ENCODE results near the gene THSD4. TPM values are rescaled to one million over a fixed set of nuclear protein-coding genes. Genes with fewer than 3 reads are reported as not detected.

THSD4 gene
- total RNA-seq, 1 donor from 2014 or later: not detected

GRCh38 chr15:71106802-71107500, 8.3 kb upstream of the THSD4 start:
- H3K27me3 Mint-ChIP-seq (ENCODE audit: low read depth): no peaks in the 10 kb centered on the region

GRCh38 chr15:71107501-71107815, 7.8 kb upstream of the THSD4 start:
- no peaks in the 10 kb centered on the region for H3K36me3 Mint-ChIP-seq (ENCODE audit: low read depth)
- H3K27me3 Mint-ChIP-seq (ENCODE audit: low read depth): no peaks in the 10 kb centered on the region
- H3K27ac Mint-ChIP-seq: no peak overlapping the region
- DNase-seq (ENCODE audit: low spot score): no peak
- peaks cover 3% of the 10 kb centered on the region for H3K4me1 Mint-ChIP-seq (ENCODE audit: low read depth)
- intact Hi-C loops (cut with micrococcal nuclease): no loop called here
- no peak overlapping the region for H3K4me3 Mint-ChIP-seq (ENCODE audit: low read depth)
- H3K9me3 Mint-ChIP-seq: no peaks in the 10 kb centered on the region

More at GRCh38 chr15:71106802-71107500, 8.3 kb upstream of the THSD4 start:
- Mint-ChIP-seq H3K9me3 (no peaks in the 10 kb centered on the region), H3K4me3 (ENCODE audit: low read depth) (no peak overlapping the region), H3K36me3 (ENCODE audit: low read depth) (no peaks in the 10 kb centered on the region), H3K4me1 (ENCODE audit: low read depth) (peaks cover 3% of the 10 kb centered on the region), H3K27ac (no peak overlapping the region)
- intact Hi-C loops (cut with micrococcal nuclease): no loop called here
- no peak for DNase-seq (ENCODE audit: low spot score)

- intact Hi-C loops (cut with micrococcal nuclease): no loop called here
- H3K27ac Mint-ChIP-seq: no peak overlapping the region
- no peaks in the 10 kb centered on the region for H3K36me3 Mint-ChIP-seq (ENCODE audit: low read depth)
Measured at GRCh38 chr15:71109130-71109529, 6.1 kb upstream of the THSD4 start.

GRCh38 chr15:71109905-71110304, 5.4 kb upstream of the THSD4 start:
- no peaks in the 10 kb centered on the region for H3K36me3 Mint-ChIP-seq (ENCODE audit: low read depth)
- intact Hi-C loops (cut with micrococcal nuclease): no loop called here

More at GRCh38 chr15:71109130-71109529, 6.1 kb upstream of the THSD4 start:
- no peak for DNase-seq (ENCODE audit: low spot score)
- Mint-ChIP-seq H3K4me3 (ENCODE audit: low read depth) (no peak overlapping the region), H3K4me1 (ENCODE audit: low read depth) (peaks cover 3% of the 10 kb centered on the region), H3K9me3 (no peaks in the 10 kb centered on the region), H3K27me3 (ENCODE audit: low read depth) (no peaks in the 10 kb centered on the region)

GRCh38 chr15:71110405-71111180, 4.7 kb upstream of the THSD4 start:
- H3K4me1 Mint-ChIP-seq (ENCODE audit: low read depth): peaks cover 8% of the 10 kb centered on the region
- no peak overlapping the region for H3K4me3 Mint-ChIP-seq (ENCODE audit: low read depth)
- DNase-seq (ENCODE audit: low spot score): no peak
- no peaks in the 10 kb centered on the region for H3K9me3 Mint-ChIP-seq
- peaks cover 7% of the 10 kb centered on the region for H3K27me3 Mint-ChIP-seq (ENCODE audit: low read depth)
- H3K36me3 Mint-ChIP-seq (ENCODE audit: low read depth): no peaks in the 10 kb centered on the region
- H3K27ac Mint-ChIP-seq: no peak overlapping the region
- intact Hi-C loops (cut with micrococcal nuclease): no loop called here

More at GRCh38 chr15:71109905-71110304, 5.4 kb upstream of the THSD4 start:
- H3K27ac Mint-ChIP-seq: no peak overlapping the region
- no peak overlapping the region for H3K4me3 Mint-ChIP-seq (ENCODE audit: low read depth)
- no peak for DNase-seq (ENCODE audit: low spot score)
- H3K27me3 Mint-ChIP-seq (ENCODE audit: low read depth): peaks cover 2% of the 10 kb centered on the region
- H3K9me3 Mint-ChIP-seq: no peaks in the 10 kb centered on the region
- H3K4me1 Mint-ChIP-seq (ENCODE audit: low read depth): peaks cover 5% of the 10 kb centered on the region

GRCh38 chr15:71111181-71111565, 4.1 kb upstream of the THSD4 start:
- intact Hi-C loops (cut with micrococcal nuclease): no loop called here
- H3K4me1 Mint-ChIP-seq (ENCODE audit: low read depth): peaks cover 8% of the 10 kb centered on the region
- peaks cover 9% of the 10 kb centered on the region for H3K27me3 Mint-ChIP-seq (ENCODE audit: low read depth)
- no peak overlapping the region for H3K27ac Mint-ChIP-seq
- H3K36me3 Mint-ChIP-seq (ENCODE audit: low read depth): no peaks in the 10 kb centered on the region
- no peak overlapping the region for H3K4me3 Mint-ChIP-seq (ENCODE audit: low read depth)
- DNase-seq (ENCODE audit: low spot score): no peak
- H3K9me3 Mint-ChIP-seq: no peaks in the 10 kb centered on the region

- Mint-ChIP-seq H3K9me3 (no peaks in the 10 kb centered on the region), H3K4me3 (ENCODE audit: low read depth) (no peak overlapping the region), H3K27me3 (ENCODE audit: low read depth) (peaks cover 17% of the 10 kb centered on the region), H3K4me1 (ENCODE audit: low read depth) (peaks cover 10% of the 10 kb centered on the region), H3K27ac (no peak overlapping the region), H3K36me3 (ENCODE audit: low read depth) (no peaks in the 10 kb centered on the region)
- no peak for DNase-seq (ENCODE audit: low spot score)
- intact Hi-C loops (cut with micrococcal nuclease): no loop called here
Measured at GRCh38 chr15:71111950-71112349, 3.3 kb upstream of the THSD4 start.

- intact Hi-C loops (cut with micrococcal nuclease): no loop called here
- no peak for DNase-seq (ENCODE audit: low spot score)
- H3K9me3 Mint-ChIP-seq: no peaks in the 10 kb centered on the region
- H3K4me3 Mint-ChIP-seq (ENCODE audit: low read depth): no peak overlapping the region
- peaks cover 21% of the 10 kb centered on the region for H3K27me3 Mint-ChIP-seq (ENCODE audit: low read depth)
- H3K27ac Mint-ChIP-seq: no peak overlapping the region
- H3K4me1 Mint-ChIP-seq (ENCODE audit: low read depth): peaks cover 8% of the 10 kb centered on the region
- no peaks in the 10 kb centered on the region for H3K36me3 Mint-ChIP-seq (ENCODE audit: low read depth)
Measured at GRCh38 chr15:71112429-71112828, 2.8 kb upstream of the THSD4 start.

- Mint-ChIP-seq H3K27me3 (ENCODE audit: low read depth) (peaks cover 37% of the 10 kb centered on the region), H3K4me3 (ENCODE audit: low read depth) (no peak overlapping the region), H3K4me1 (ENCODE audit: low read depth) (peaks cover 8% of the 10 kb centered on the region), H3K9me3 (no peaks in the 10 kb centered on the region), H3K27ac (no peak overlapping the region), H3K36me3 (ENCODE audit: low read depth) (no peaks in the 10 kb centered on the region)
- intact Hi-C loops (cut with micrococcal nuclease): no loop called here
- DNase-seq (ENCODE audit: low spot score): no peak
Measured at GRCh38 chr15:71114066-71114680, 1.1 kb upstream of the THSD4 start.

GRCh38 chr15:71115567-71116351, 488 bp downstream of the THSD4 start:
- H3K4me1 Mint-ChIP-seq (ENCODE audit: low read depth): peaks cover 8% of the 10 kb centered on the region
- DNase-seq (ENCODE audit: low spot score): no peak
- intact Hi-C loops (cut with micrococcal nuclease): loop anchor here (1.0 kb wide), 1 partner anchor 325 kb away; no protein-coding TSS in a partner anchor
- no peaks in the 10 kb centered on the region for H3K9me3 Mint-ChIP-seq
- H3K4me3 Mint-ChIP-seq (ENCODE audit: low read depth): peak overlapping the region; percentile 70
- no peak overlapping the region for H3K27ac Mint-ChIP-seq
- H3K36me3 Mint-ChIP-seq (ENCODE audit: low read depth): no peaks in the 10 kb centered on the region
- peaks cover 37% of the 10 kb centered on the region for H3K27me3 Mint-ChIP-seq (ENCODE audit: low read depth)

- DNase-seq (ENCODE audit: low spot score): no peak
- no peaks in the 10 kb centered on the region for H3K36me3 Mint-ChIP-seq (ENCODE audit: low read depth)
- no peak overlapping the region for H3K27ac Mint-ChIP-seq
- peaks cover 8% of the 10 kb centered on the region for H3K4me1 Mint-ChIP-seq (ENCODE audit: low read depth)
- no peaks in the 10 kb centered on the region for H3K9me3 Mint-ChIP-seq
- peaks cover 38% of the 10 kb centered on the region for H3K27me3 Mint-ChIP-seq (ENCODE audit: low read depth)
- intact Hi-C loops (cut with micrococcal nuclease): no loop called here
- peak overlapping the region; percentile 70 for H3K4me3 Mint-ChIP-seq (ENCODE audit: low read depth)
Measured at GRCh38 chr15:71116366-71116765, 1.1 kb downstream of the THSD4 start.

GRCh38 chr15:71116942-71117341, 1.7 kb downstream of the THSD4 start:
- no peaks in the 10 kb centered on the region for H3K36me3 Mint-ChIP-seq (ENCODE audit: low read depth)

More at GRCh38 chr15:71116942-71117341, 1.7 kb downstream of the THSD4 start:
- intact Hi-C loops (cut with micrococcal nuclease): no loop called here
- peaks cover 39% of the 10 kb centered on the region for H3K27me3 Mint-ChIP-seq (ENCODE audit: low read depth)
- DNase-seq (ENCODE audit: low spot score): no peak
- no peak overlapping the region for H3K27ac Mint-ChIP-seq
- H3K4me1 Mint-ChIP-seq (ENCODE audit: low read depth): peaks cover 8% of the 10 kb centered on the region
- peak overlapping the region; percentile 70 for H3K4me3 Mint-ChIP-seq (ENCODE audit: low read depth)
- no peaks in the 10 kb centered on the region for H3K9me3 Mint-ChIP-seq
